Suprapubic skin (tissue), 4 donors: ENCODE measurements around the gene PTPRCAP. TPM values are rescaled to one million over a fixed set of nuclear protein-coding genes. Genes with fewer than 3 reads are reported as not detected.

Experiments
- DNase-seq, 2 donors: peaks; one replicate each; pipeline ENCODE4 v3.0.0-alpha.2; 2019; ENCODE audit warnings: low spot score in 2 of 2
- H3K27ac ChIP-seq: fragments of 200-600 bp; sonication (generic); one replicate; pipeline ENCODE4 v1.5.1; 2019
- H3K27me3 ChIP-seq: fragments of 200-600 bp; sonication (generic); one replicate; pipeline ENCODE4 v1.5.1; 2019
- H3K36me3 ChIP-seq: fragments of 200-600 bp; sonication (generic); one replicate; pipeline ENCODE4 v1.5.1; 2019
- H3K4me1 ChIP-seq: fragments of 200-600 bp; sonication (generic); one replicate; pipeline ENCODE4 v1.5.1; 2019
- H3K4me3 ChIP-seq: fragments of 200-600 bp; sonication (generic); one replicate; pipeline ENCODE4 v1.5.1; 2019; ENCODE audit warnings: mild to moderate bottlenecking
- H3K9me3 ChIP-seq: fragments of 200-600 bp; sonication (generic); one replicate; pipeline ENCODE4 v1.5.1; 2019
- EP300 ChIP-seq: sonication (generic); formaldehyde crosslinking; IDR thresholded peaks from one replicate; pipeline ENCODE4 v1.6.1; 2017; ENCODE audit warnings: antibody characterized with exemption
- POLR2A ChIP-seq, 2 donors: fragments of 450-650 bp; IDR thresholded peaks; one replicate each; pipeline ENCODE4 v1.6.1; 2017; ENCODE audit warnings: antibody characterized with exemption in 2 of 2, mild to moderate bottlenecking in 2 of 2, moderate library complexity in 2 of 2
- POLR2AphosphoS5 ChIP-seq, 3 donors: sonication (generic); formaldehyde crosslinking; IDR thresholded peaks; one replicate each; pipeline ENCODE4 v1.6.1; 2017; ENCODE audit warnings: antibody characterized with exemption in 3 of 3
- WGBS: methylation state at CpG from one replicate; pipeline ENCODE4 v1.1.5; 2018; 5-methylcytosine and 5-hydroxymethylcytosine counted together
- total RNA-seq, 4 donors: library from RNA; depleted of rRNA; stranded (reverse); fragments of >200 nt; gene quantifications; one replicate each; pipeline ENCODE4 v1.1.0, GENCODE V29; 2016
- TF ChIP-seq, protein P1 (sequence below), 2 donors: fragments of 200-600 bp in 1 of 2; fragments of 450-650 bp in 1 of 2; sonication (generic) in 1 of 2; IDR thresholded peaks; one replicate each; pipeline ENCODE4 v1.5.1; 2016 to 2019; ENCODE audit warnings: antibody characterized with exemption in 2 of 2, mild to moderate bottlenecking in 1 of 2, moderate library complexity in 1 of 2

Gene PTPRCAP
- total RNA-seq, 4 donors from 2014 or later = 0.59 to 4.3 (median 2.0) TPM

DNA sequence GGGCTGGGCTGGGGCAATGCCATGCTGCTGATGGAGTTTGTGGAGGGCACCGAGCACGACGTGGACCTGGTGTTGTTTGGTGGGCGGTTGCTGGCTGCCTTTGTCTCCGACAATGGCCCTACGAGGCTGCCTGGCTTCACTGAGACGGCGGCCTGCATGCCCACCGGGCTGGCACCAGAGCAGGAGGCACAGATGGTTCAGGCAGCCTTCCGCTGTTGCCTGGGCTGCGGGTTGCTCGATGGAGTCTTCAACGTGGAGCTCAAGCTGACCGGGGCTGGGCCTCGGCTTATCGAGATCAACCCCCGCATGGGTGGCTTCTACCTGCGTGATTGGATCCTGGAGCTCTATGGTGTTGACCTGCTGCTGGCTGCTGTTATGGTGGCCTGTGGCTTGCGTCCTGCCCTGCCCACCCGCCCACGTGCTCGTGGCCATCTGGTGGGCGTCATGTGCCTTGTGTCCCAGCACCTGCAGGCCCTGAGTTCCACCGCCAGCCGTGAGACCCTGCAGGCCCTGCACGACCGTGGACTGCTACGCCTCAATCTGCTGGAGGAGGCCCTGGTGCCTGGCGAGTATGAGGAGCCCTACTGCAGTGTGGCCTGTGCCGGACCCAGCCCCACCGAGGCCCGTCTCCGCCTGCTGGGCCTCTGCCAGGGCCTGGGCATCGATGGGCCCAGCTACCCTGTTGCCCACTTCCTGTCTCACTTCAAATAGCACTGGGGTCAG lies 13.4 kb downstream of the PTPRCAP start:
- Histone ChIP-seq H3K27me3 (no peaks in the 10 kb centered on the region), H3K27ac (no peak overlapping the region), H3K4me3 (no peak overlapping the region), H3K4me1 (peaks cover 40% of the 10 kb centered on the region), H3K36me3 (no peaks in the 10 kb centered on the region), H3K9me3 (no peaks in the 10 kb centered on the region)
- TF ChIP-seq POLR2A (IDR thresholded peaks at IDR 0.05) (no peak), POLR2AphosphoS5 (IDR thresholded peaks at IDR 0.05) (no peak), EP300 (no peak)
- TF ChIP-seq, protein P1, sequence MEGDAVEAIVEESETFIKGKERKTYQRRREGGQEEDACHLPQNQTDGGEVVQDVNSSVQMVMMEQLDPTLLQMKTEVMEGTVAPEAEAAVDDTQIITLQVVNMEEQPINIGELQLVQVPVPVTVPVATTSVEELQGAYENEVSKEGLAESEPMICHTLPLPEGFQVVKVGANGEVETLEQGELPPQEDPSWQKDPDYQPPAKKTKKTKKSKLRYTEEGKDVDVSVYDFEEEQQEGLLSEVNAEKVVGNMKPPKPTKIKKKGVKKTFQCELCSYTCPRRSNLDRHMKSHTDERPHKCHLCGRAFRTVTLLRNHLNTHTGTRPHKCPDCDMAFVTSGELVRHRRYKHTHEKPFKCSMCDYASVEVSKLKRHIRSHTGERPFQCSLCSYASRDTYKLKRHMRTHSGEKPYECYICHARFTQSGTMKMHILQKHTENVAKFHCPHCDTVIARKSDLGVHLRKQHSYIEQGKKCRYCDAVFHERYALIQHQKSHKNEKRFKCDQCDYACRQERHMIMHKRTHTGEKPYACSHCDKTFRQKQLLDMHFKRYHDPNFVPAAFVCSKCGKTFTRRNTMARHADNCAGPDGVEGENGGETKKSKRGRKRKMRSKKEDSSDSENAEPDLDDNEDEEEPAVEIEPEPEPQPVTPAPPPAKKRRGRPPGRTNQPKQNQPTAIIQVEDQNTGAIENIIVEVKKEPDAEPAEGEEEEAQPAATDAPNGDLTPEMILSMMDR (IDR thresholded peaks at IDR 0.05) = no peak
- no peak for DNase-seq
- 88% methylated on average over 25 of the region's 34 CpGs for WGBS

DNA sequence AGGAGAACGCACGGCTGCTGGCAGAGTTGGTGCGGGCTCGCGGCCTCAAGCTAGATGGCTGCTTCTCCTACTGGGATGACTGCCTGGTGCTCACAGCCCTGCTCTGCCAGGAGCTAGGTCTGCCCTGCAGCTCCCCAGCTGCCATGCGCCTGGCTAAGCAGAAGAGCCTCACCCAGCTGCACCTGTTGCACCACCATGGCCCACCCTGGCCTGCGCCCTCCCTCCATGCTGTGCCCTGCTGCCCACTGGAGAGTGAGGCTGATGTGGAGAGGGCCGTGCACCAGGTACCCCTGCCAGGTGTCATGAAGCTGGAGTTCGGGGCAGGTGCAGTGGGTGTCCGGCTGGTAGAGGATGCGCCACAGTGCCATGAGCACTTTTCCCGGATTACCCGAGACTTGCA lies 14.0 kb downstream of the PTPRCAP start:
- TF ChIP-seq POLR2AphosphoS5 (IDR thresholded peaks at IDR 0.05) (no peak), POLR2A (IDR thresholded peaks at IDR 0.05) (no peak), EP300 (no peak)
- Histone ChIP-seq H3K27me3 (no peaks in the 10 kb centered on the region), H3K36me3 (no peaks in the 10 kb centered on the region), H3K4me1 (peaks cover 42% of the 10 kb centered on the region), H3K4me3 (no peak overlapping the region), H3K9me3 (no peaks in the 10 kb centered on the region), H3K27ac (no peak overlapping the region)
- no peak for DNase-seq
- 82% methylated on average over 13 of the region's 13 CpGs for WGBS

DNA sequence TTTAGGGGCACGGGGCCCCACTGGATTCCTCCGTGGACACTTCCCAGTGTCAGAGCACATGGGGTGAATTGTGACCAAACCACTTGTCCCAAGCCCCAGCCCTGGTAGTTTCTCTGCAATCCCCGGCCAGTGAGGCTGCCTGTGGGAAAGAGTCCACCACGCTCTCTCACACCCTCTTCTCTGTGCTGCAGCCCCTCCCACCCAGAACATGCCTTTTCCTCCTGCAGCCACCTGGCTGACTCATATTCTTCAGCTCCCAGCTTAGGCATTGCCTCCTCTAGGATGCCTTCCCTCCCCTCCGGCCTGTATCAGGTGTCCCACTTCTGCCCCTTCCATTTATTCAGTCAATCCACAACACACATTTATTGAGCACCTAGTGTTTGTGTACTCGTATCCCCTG lies 14.6 kb downstream of the PTPRCAP start:
- Histone ChIP-seq H3K4me3 (no peak overlapping the region), H3K27me3 (no peaks in the 10 kb centered on the region), H3K36me3 (no peaks in the 10 kb centered on the region), H3K9me3 (no peaks in the 10 kb centered on the region), H3K4me1 (peaks cover 47% of the 10 kb centered on the region), H3K27ac (no peak overlapping the region)
- WGBS = 56% methylated on average over 6 of the region's 6 CpGs
- TF ChIP-seq POLR2A (IDR thresholded peaks at IDR 0.05) (no peak), EP300 (no peak), POLR2AphosphoS5 (IDR thresholded peaks at IDR 0.05) (no peak)
- TF ChIP-seq, protein P1 (IDR thresholded peaks at IDR 0.05) = no peak
- no peak for DNase-seq

DNA sequence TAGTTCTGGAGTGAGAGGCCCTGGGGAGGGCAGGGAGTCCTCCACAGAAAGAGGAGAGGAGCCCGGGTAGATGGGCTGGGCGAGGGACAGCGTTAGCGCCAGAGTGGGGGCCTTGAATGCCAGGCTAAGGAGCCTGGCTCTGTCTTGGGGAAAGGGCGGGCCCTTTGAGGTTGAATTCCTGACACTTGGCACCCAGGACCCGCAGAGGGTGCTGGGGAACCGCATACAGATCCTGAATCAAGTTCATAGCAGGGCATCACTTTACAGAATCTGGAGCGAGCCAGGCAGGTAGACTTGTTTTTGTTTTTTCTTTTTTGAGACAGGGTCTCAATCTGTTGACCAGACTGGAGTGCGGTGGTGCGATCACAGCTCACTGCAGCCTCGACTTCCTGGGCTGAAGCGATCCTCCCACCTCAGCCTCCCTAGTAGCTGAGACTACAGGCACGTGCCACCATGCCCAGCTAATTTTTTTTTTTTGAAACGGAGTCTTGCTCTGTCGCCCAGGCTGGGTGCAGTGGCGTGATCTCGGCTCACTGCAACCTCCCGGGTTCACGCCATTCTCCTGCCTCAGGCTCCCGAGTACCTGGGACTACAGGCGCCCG lies 16.0 kb downstream of the PTPRCAP start:
- H3K27ac ChIP-seq = peak overlapping the region; percentile 94
- peak overlapping the region; percentile 87 for H3K4me3 ChIP-seq
- TF ChIP-seq EP300 = no peak
- no peak for TF ChIP-seq POLR2AphosphoS5 (IDR thresholded peaks at IDR 0.05)
- no peak for DNase-seq
- H3K9me3 ChIP-seq = no peaks in the 10 kb centered on the region
- H3K36me3 ChIP-seq = no peaks in the 10 kb centered on the region
- 69% methylated on average over 22 of the region's 22 CpGs for WGBS
- no peaks in the 10 kb centered on the region for H3K27me3 ChIP-seq
- peaks cover 52% of the 10 kb centered on the region for H3K4me1 ChIP-seq

DNA sequence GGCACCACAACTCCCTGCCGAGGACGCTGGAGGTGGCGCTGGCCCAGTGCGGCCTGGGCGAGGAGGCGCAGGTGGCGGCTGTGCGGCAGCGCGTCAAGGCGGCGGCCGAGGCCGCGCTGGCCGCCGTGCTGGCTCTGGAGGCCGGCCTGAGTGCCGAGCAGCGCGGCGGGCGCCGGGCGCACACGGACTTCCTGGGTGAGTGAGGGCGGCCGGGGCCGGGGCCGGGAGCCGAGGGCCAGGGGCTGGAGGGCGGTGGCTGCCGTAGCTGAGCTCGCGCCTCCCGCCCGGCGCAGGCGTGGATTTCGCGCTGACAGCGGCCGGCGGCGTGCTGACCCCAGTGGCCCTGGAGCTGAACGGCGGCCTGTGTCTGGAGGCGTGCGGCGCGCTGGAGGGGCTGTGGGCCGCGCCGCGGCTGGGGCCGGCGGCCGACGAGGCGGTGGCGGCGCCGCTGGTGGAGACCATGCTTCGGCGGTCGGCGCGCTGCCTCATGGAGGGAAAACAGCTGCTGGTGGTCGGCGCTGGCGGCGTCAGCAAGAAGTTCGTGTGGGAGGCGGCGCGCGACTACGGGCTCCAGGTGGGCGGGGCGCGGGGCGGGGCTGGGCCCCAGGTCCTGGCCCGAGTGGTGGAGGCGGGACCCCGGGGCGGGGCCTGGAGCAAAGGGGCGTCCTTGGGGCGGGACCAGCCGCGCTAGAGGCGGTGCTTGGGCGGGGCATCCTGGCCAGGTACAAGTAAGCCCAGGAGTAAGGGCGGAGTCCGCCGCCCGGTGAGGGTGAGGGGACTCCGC lies 16.6 kb downstream of the PTPRCAP start:
- Histone ChIP-seq H3K27me3 (no peaks in the 10 kb centered on the region), H3K27ac (peak overlapping the region; percentile 94), H3K4me3 (peak overlapping the region; percentile 87), H3K4me1 (peaks cover 59% of the 10 kb centered on the region), H3K9me3 (no peaks in the 10 kb centered on the region), H3K36me3 (no peaks in the 10 kb centered on the region)
- TF ChIP-seq POLR2A (IDR thresholded peaks at IDR 0.05) (no peak), EP300 (no peak), POLR2AphosphoS5 (IDR thresholded peaks at IDR 0.05) (no peak)
- TF ChIP-seq, protein P1 (IDR thresholded peaks at IDR 0.05) = no peak
- peak; percentile 97 to 98 for DNase-seq
- no CpG with 5 or more reads among the region's 97 CpGs for WGBS
